Measurements from ENCODE around the gene OR2V1.
"Not testable (repeated sequence)": the region's sequence is repeated elsewhere in the genome, so short reads cannot be mapped to it uniquely, and the experiment has no call there.

The OR2V1 gene

GRCh38 chr5:181159286-181160151 is 28.6 kb upstream of the OR2V1 start:
- DNase-seq = peak; percentile 59

- no peak for DNase-seq
These were observed 27.9 kb upstream of the OR2V1 start for GRCh38 chr5:181158869-181159268.

GRCh38 chr5:181156758-181157157 is 25.8 kb upstream of the OR2V1 start:
- DNase-seq = no peak

- no peak for DNase-seq
These were observed 22.8 kb upstream of the OR2V1 start for GRCh38 chr5:181153814-181154213.

- no peak for DNase-seq
These were observed 21.4 kb upstream of the OR2V1 start for GRCh38 chr5:181152406-181152805.

- peak; percentile 9 for DNase-seq
These were observed 20.2 kb upstream of the OR2V1 start for GRCh38 chr5:181151146-181151545.

- no peak for DNase-seq
These were observed 19.1 kb upstream of the OR2V1 start for GRCh38 chr5:181149806-181150733.

- no peak for DNase-seq
These were observed 18.4 kb upstream of the OR2V1 start for GRCh38 chr5:181149355-181149754.

- not testable (repeated sequence) for DNase-seq
These were observed 16.1 kb upstream of the OR2V1 start, which contains the start of gene OR2V2 for GRCh38 chr5:181146927-181147636. OR2V2 (plus strand) TSS chr5:181147586; CDS start chr5:181154943, 7,357 bp downstream.

- no peak for DNase-seq
These were observed 14.2 kb upstream of the OR2V1 start for GRCh38 chr5:181145133-181145532.

GRCh38 chr5:181142054-181142453 is 11.1 kb upstream of the OR2V1 start:
- no peak for DNase-seq

- no peak for DNase-seq
These were observed 9.8 kb upstream of the OR2V1 start for GRCh38 chr5:181140766-181141165.

GRCh38 chr5:181138258-181138657 is 7.3 kb upstream of the OR2V1 start:
- no peak for DNase-seq

GRCh38 chr5:181136361-181136955 is 5.5 kb upstream of the OR2V1 start:
- DNase-seq = no peak

GRCh38 chr5:181134259-181134658 is 3.3 kb upstream of the OR2V1 start:
- DNase-seq = no peak

- no peak for DNase-seq
These were observed 2.8 kb upstream of the OR2V1 start for GRCh38 chr5:181133610-181134231.

- DNase-seq = no peak
These were observed 2.1 kb upstream of the OR2V1 start for GRCh38 chr5:181133083-181133482.

- DNase-seq = no peak
These were observed 545 bp upstream of the OR2V1 start for GRCh38 chr5:181131514-181131913.

GRCh38 chr5:181130081-181130480 is 888 bp downstream of the OR2V1 start:
- not testable (repeated sequence) for DNase-seq

GRCh38 chr5:181129601-181130000 is 1.4 kb downstream of the OR2V1 start:
- DNase-seq = no peak

- DNase-seq = no peak
These were observed 2.9 kb downstream of the OR2V1 start for GRCh38 chr5:181127907-181128626.
